ENCODE results near the gene RPUSD1. TPM values are rescaled to one million over a fixed set of nuclear protein-coding genes. Genes with fewer than 3 reads are reported as not detected.
A peak's percentile ranks its signal among the peaks of the same experiment; 100 is the strongest.

The RPUSD1 gene
- total and polyA plus RNA-seq, 5 donors from 2014 or later, result 20.8 to 24.9 (median 22.8) TPM

- peaks cover 4% of the 10 kb centered on the region for H3K36me3 Mint-ChIP-seq
- Histone ChIP-seq H3K27me3 (ENCODE audit: control insufficient read depth, insufficient read depth, low read length) (no peaks in the 10 kb centered on the region), H3K9me3 (ENCODE audit: control insufficient read depth in 2 of 2, low read length in 2 of 2) (no peaks in the 10 kb centered on the region), H3K4me1 (ENCODE audit: control insufficient read depth, insufficient read depth, low read length, poor library complexity, severe bottlenecking) (peaks cover 16% of the 10 kb centered on the region), H3K4me3 (ENCODE audit: low read depth, low read length) (peak within 1 kb of the TSS; percentile 53), H3K36me3 (ENCODE audit: control insufficient read depth, insufficient read depth, low read length) (peaks cover 7% of the 10 kb centered on the region), H3K27ac (ENCODE audit: insufficient read depth, low read length, poor library complexity, severe bottlenecking) (peak within 1 kb of the TSS; percentile 77)
- peaks cover 0 to 19% (median 0%) of the 10 kb centered on the region in 4 donors for H3K4me1 Mint-ChIP-seq
- H3K9me3 Mint-ChIP-seq, result peaks cover 0 to 2% (median 0%) of the 10 kb centered on the region in 7 donors
- peak within 1 kb of the TSS in 2 of 3 donors; percentile 43 to 67 for H3K27ac Mint-ChIP-seq
- H3K27me3 Mint-ChIP-seq, result no peaks in the 10 kb centered on the region
- ATAC-seq (ENCODE audit: low read depth in 2 of 2) (peak; percentile 87), DNase-seq (peak; percentile 85 to 91 (median 91))
- peak within 1 kb of the TSS; percentile 80 to 92 (median 84) for H3K4me3 Mint-ChIP-seq
Observed at GRCh38 chr16:740764-741505, 47.2 kb downstream of the RPUSD1 start, which contains the start of gene CIAO3. CIAO3 (minus strand) TSS chr16:740997; CDS start chr16:740985, 12 bp downstream.

GRCh38 chr16:740459-740763, 47.8 kb downstream of the RPUSD1 start:
- ATAC-seq (ENCODE audit: low read depth in 2 of 2) (no peak), DNase-seq (no peak)
- Histone ChIP-seq H3K27ac (ENCODE audit: insufficient read depth, low read length, poor library complexity, severe bottlenecking) (peak overlapping the region; percentile 77), H3K27me3 (ENCODE audit: control insufficient read depth, insufficient read depth, low read length) (no peaks in the 10 kb centered on the region), H3K36me3 (ENCODE audit: control insufficient read depth, insufficient read depth, low read length) (peaks cover 11% of the 10 kb centered on the region), H3K4me1 (ENCODE audit: control insufficient read depth, insufficient read depth, low read length, poor library complexity, severe bottlenecking) (peaks cover 16% of the 10 kb centered on the region), H3K4me3 (ENCODE audit: low read depth, low read length) (peak overlapping the region; percentile 18), H3K9me3 (ENCODE audit: control insufficient read depth in 2 of 2, low read length in 2 of 2) (no peaks in the 10 kb centered on the region)
- Mint-ChIP-seq H3K36me3 (peaks cover 6% of the 10 kb centered on the region), H3K9me3 (peaks cover 0 to 2% (median 0%) of the 10 kb centered on the region in 7 donors), H3K27me3 (no peaks in the 10 kb centered on the region), H3K27ac (peak overlapping the region in 2 of 3 donors; percentile 43 to 67), H3K4me1 (peaks cover 0 to 21% (median 0%) of the 10 kb centered on the region in 4 donors), H3K4me3 (peak overlapping the region; percentile 79 to 92 (median 84))

GRCh38 chr16:739560-740458, 48.4 kb downstream of the RPUSD1 start:
- Histone ChIP-seq H3K27ac (ENCODE audit: insufficient read depth, low read length, poor library complexity, severe bottlenecking) (no peak overlapping the region), H3K27me3 (ENCODE audit: control insufficient read depth, insufficient read depth, low read length) (no peaks in the 10 kb centered on the region), H3K36me3 (ENCODE audit: control insufficient read depth, insufficient read depth, low read length) (peaks cover 11% of the 10 kb centered on the region), H3K4me1 (ENCODE audit: control insufficient read depth, insufficient read depth, low read length, poor library complexity, severe bottlenecking) (peaks cover 16% of the 10 kb centered on the region), H3K4me3 (ENCODE audit: low read depth, low read length) (no peak overlapping the region), H3K9me3 (ENCODE audit: control insufficient read depth in 2 of 2, low read length in 2 of 2) (no peaks in the 10 kb centered on the region)
- DNase-seq, result no peak
- Mint-ChIP-seq H3K27me3 (no peaks in the 10 kb centered on the region), H3K4me1 (peaks cover 0 to 21% (median 1%) of the 10 kb centered on the region in 4 donors), H3K27ac (no peak overlapping the region), H3K4me3 (peak overlapping the region; percentile 77 to 84 (median 80)), H3K36me3 (peaks cover 8% of the 10 kb centered on the region), H3K9me3 (peaks cover 0 to 2% (median 0%) of the 10 kb centered on the region in 7 donors)
- ATAC-seq (ENCODE audit: low read depth in 2 of 2), result no peak

GRCh38 chr16:736936-737481, 51.2 kb downstream of the RPUSD1 start:
- no peak overlapping the region for H3K27ac ChIP-seq (ENCODE audit: insufficient read depth, low read length, poor library complexity, severe bottlenecking)
- ATAC-seq (ENCODE audit: low read depth in 2 of 2), result no peak
- no peak overlapping the region for H3K4me3 ChIP-seq (ENCODE audit: low read depth, low read length)
- Mint-ChIP-seq H3K9me3 (no peaks in the 10 kb centered on the region), H3K27me3 (no peaks in the 10 kb centered on the region), H3K4me3 (peak overlapping the region in 2 of 4 donors; percentile 32 to 54), H3K27ac (no peak overlapping the region), H3K4me1 (peaks cover 0 to 21% (median 1%) of the 10 kb centered on the region in 4 donors), H3K36me3 (peaks cover 8% of the 10 kb centered on the region)
- no peaks in the 10 kb centered on the region for H3K27me3 ChIP-seq (ENCODE audit: control insufficient read depth, insufficient read depth, low read length)
- peaks cover 16% of the 10 kb centered on the region for H3K4me1 ChIP-seq (ENCODE audit: control insufficient read depth, insufficient read depth, low read length, poor library complexity, severe bottlenecking)
- no peak for DNase-seq
- peaks cover 20% of the 10 kb centered on the region for H3K36me3 ChIP-seq (ENCODE audit: control insufficient read depth, insufficient read depth, low read length)
- H3K9me3 ChIP-seq (ENCODE audit: control insufficient read depth in 2 of 2, low read length in 2 of 2), result no peaks in the 10 kb centered on the region

GRCh38 chr16:735982-736453, 52.2 kb downstream of the RPUSD1 start:
- Mint-ChIP-seq H3K9me3 (no peaks in the 10 kb centered on the region), H3K27ac (no peak overlapping the region), H3K4me1 (peaks cover 0 to 18% (median 1%) of the 10 kb centered on the region in 4 donors), H3K36me3 (peaks cover 8% of the 10 kb centered on the region), H3K4me3 (peak overlapping the region in 2 of 4 donors; percentile 26 to 75), H3K27me3 (no peaks in the 10 kb centered on the region)
- no peak overlapping the region for H3K4me3 ChIP-seq (ENCODE audit: low read depth, low read length)
- H3K27ac ChIP-seq (ENCODE audit: insufficient read depth, low read length, poor library complexity, severe bottlenecking), result no peak overlapping the region
- ATAC-seq (ENCODE audit: low read depth in 2 of 2) (no peak), DNase-seq (peak in 1 of 3 donors; percentile 60)
- H3K9me3 ChIP-seq (ENCODE audit: control insufficient read depth in 2 of 2, low read length in 2 of 2), result no peaks in the 10 kb centered on the region
- H3K27me3 ChIP-seq (ENCODE audit: control insufficient read depth, insufficient read depth, low read length), result no peaks in the 10 kb centered on the region
- H3K4me1 ChIP-seq (ENCODE audit: control insufficient read depth, insufficient read depth, low read length, poor library complexity, severe bottlenecking), result peaks cover 12% of the 10 kb centered on the region
- H3K36me3 ChIP-seq (ENCODE audit: control insufficient read depth, insufficient read depth, low read length), result peaks cover 20% of the 10 kb centered on the region

- H3K27ac Mint-ChIP-seq, result no peak overlapping the region
- H3K27me3 Mint-ChIP-seq, result no peaks in the 10 kb centered on the region
- Histone ChIP-seq H3K4me3 (ENCODE audit: low read depth, low read length) (no peak overlapping the region), H3K27me3 (ENCODE audit: control insufficient read depth, insufficient read depth, low read length) (no peaks in the 10 kb centered on the region), H3K9me3 (ENCODE audit: control insufficient read depth in 2 of 2, low read length in 2 of 2) (no peaks in the 10 kb centered on the region), H3K36me3 (ENCODE audit: control insufficient read depth, insufficient read depth, low read length) (peaks cover 20% of the 10 kb centered on the region), H3K4me1 (ENCODE audit: control insufficient read depth, insufficient read depth, low read length, poor library complexity, severe bottlenecking) (peaks cover 7% of the 10 kb centered on the region), H3K27ac (ENCODE audit: insufficient read depth, low read length, poor library complexity, severe bottlenecking) (no peak overlapping the region)
- ATAC-seq (ENCODE audit: low read depth in 2 of 2), result no peak
- H3K4me1 Mint-ChIP-seq, result peaks cover 0 to 18% (median 1%) of the 10 kb centered on the region in 4 donors
- peak overlapping the region in 1 of 4 donors; percentile 75 for H3K4me3 Mint-ChIP-seq
- DNase-seq, result no peak
- peaks cover 8% of the 10 kb centered on the region for H3K36me3 Mint-ChIP-seq
- no peaks in the 10 kb centered on the region for H3K9me3 Mint-ChIP-seq
Observed at GRCh38 chr16:734981-735881, 53.0 kb downstream of the RPUSD1 start.

Data from CD4-positive, CD25-positive, alpha-beta regulatory T cell (primary cell).